A549 (cell line): Measurements from ENCODE around the gene ANKS1B.

Experiments
- CHD2 ChIP-seq: fragments of 150-350 bp; IDR thresholded peaks from 2 replicates; pipeline ENCODE4 v1.6.1; 2014; ENCODE audit warnings: low read length; ENCODE audit not compliant: partially characterized antibody
- CTCF ChIP-seq: fragments of >200 bp; sonication (Bioruptor Twin); formaldehyde crosslinking; IDR thresholded peaks from 3 replicates; pipeline ENCODE4 v1.5.1; 2016
- EP300 ChIP-seq, 2 experiments: fragments of >200 bp; sonication (Bioruptor Twin); formaldehyde crosslinking; IDR thresholded peaks; 2 replicates in 1 of 2; 3 replicates in 1 of 2; pipeline ENCODE4 v1.6.1; 2016 to 2017
- MAX ChIP-seq: IDR thresholded peaks from 2 replicates; pipeline ENCODE4 v1.6.1; 2012
- POLR2A ChIP-seq: IDR thresholded peaks from 2 replicates; pipeline ENCODE4 v1.6.1; 2012; ENCODE audit warnings: mild to moderate bottlenecking, low read length
- POLR2AphosphoS2 ChIP-seq: conservative IDR thresholded peaks from 2 replicates; pipeline ENCODE4 v1.6.1; 2012; ENCODE audit warnings: low read length, improper control_type of control experiment, inconsistent platforms
- RFX5 ChIP-seq: fragments of 450-650 bp; IDR thresholded peaks from 2 replicates; pipeline ENCODE4 v1.7.1; 2014; ENCODE audit warnings: antibody characterized with exemption, mild to moderate bottlenecking, moderate library complexity

GRCh38 chr12:99309812-99310211, 674.9 kb downstream of the ANKS1B start:
- no peak for TF ChIP-seq EP300 (IDR thresholded peaks at IDR 0.05)
- no peak for TF ChIP-seq POLR2A
- TF ChIP-seq CTCF, result no peak
- TF ChIP-seq CHD2, result no peak
- TF ChIP-seq MAX, result no peak
- TF ChIP-seq RFX5, result no peak
- no peak for TF ChIP-seq POLR2AphosphoS2
